Islet of Langerhans (tissue), 1 donor: Measurements from ENCODE around the gene SEC61A2.

Experiments used
- FAIRE-seq: peaks from one replicate; lab custom pipeline; 2011; peaks lifted over from hg19 to GRCh38; lab: Jason Lieb, UNC

The SEC61A2 gene

DNA sequence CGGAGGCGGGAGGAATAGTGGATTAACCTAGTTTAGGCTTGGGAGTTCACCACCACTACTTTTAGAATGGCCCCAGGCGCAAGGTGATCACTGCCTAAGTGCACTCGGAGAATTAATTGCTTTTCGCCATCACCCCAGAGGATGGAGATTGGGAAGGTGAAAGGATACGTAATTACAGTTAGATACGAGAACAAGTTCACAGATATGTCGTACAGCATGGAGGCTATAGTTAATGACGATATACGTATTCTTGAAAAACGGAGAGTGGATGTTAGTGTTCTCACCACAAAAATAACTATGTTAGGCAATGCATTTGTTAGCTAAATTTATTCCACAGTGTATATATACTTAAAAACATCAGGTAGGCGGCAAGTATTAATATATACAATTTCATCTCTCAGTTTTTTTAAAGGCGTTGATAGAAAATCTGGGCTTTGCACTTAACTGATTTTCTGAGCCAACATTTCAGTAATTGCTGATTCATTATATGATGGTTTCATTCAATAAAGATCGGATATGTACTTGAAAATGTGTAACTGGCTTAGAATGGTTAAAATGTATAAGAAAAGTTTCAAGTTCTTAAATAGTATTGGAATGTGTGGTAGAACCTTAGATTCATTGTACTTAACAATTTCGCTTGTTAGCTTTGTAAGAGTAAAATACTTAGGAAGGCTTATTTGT lies 67.2 kb downstream of the SEC61A2 start:
- no peak for FAIRE-seq

DNA sequence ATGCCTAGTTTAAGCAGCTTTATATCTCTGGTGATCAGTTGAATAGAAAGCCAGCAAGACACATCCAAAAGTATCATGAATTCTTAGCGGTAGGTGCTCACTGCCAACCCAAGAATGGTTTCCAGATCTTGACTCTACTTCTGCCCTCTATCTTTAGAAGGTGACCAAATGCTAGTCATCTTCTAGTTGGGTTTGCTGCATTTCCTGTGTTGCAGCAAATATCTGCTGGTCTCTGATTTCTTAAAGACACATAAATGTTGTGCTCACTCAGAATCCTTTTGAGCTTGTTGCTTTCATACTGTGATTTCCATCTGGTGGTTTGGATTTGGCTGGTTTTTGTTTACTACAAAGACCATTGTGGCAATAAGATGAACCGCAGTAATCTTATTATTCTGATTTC lies 68.7 kb downstream of the SEC61A2 start:
- FAIRE-seq: no peak

DNA sequence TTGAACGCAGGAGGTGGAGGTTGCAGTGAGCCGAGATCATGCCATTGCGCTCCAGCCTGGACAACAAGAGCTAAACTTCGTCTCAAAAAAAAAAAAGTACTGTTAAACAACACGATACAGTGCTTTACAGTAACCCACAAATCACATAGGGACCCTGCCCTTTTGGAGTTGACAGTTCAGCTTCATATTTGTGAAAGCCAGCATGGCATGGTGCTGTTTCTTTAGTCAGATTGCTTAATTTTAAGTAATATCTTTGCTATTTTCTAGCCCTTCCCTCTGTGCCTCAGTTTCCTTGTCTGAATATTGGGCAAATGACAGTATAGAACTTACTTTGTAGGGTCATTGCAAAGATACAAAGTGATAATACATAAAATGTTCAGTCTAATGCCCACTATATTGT lies 71.4 kb downstream of the SEC61A2 start:
- no peak for FAIRE-seq

DNA sequence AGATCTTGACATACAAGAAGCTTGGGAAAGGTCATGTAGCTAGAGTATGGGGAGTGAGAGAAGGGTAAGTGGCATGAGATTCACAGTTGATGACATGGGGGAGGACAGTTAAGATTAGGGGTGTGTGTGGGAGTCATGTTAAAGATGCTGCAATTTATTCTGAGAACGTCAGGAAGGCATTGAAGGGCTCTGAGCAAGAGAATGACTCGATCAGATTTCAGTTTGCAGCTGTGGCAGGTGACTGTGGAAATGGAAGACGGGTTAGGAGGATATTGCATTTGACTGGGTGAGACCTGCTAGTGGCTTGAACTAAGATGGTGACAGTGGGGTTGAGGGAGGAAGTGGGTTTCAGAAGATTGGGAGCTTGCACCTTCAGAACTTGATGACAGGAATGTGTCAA lies 72.1 kb downstream of the SEC61A2 start:
- FAIRE-seq: no peak

DNA sequence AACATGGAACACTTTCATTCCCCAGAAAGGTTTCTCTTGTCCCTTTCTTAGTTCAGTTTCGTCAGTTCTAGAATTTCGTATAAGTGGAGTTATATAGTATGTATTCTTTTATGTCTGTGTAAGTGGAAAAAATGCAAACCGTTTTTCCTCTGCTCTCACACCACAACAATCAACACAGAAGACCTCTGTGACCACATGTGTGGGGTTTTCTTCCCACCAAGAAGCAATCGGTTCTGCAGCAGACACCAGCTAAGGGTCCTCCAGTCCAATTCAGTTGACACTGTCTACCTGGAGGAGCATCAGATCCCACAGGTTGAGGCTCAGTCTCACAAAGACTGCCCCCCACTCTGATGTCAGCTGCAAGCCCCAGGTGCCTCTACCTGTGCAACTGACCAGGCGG lies 72.7 kb downstream of the SEC61A2 start:
- FAIRE-seq: no peak

DNA sequence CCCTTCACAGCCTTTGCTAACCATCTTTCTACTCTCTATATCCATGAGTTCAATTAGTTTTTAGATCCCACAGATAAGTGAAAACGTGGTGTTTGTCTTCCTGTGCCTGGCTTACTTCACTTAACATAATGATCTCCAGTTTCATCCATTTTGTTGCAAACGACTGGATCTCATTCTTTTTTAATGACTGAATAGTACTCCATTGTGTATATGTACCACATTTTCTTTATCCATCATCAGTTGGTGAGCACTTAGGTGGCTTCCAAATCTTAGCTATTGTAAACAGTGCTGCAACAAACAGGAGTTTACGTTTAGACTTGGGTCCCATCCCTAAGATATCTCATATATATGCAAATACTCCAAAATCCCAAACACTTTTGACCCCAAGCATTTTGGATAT lies 75.6 kb downstream of the SEC61A2 start:
- no peak for FAIRE-seq

DNA sequence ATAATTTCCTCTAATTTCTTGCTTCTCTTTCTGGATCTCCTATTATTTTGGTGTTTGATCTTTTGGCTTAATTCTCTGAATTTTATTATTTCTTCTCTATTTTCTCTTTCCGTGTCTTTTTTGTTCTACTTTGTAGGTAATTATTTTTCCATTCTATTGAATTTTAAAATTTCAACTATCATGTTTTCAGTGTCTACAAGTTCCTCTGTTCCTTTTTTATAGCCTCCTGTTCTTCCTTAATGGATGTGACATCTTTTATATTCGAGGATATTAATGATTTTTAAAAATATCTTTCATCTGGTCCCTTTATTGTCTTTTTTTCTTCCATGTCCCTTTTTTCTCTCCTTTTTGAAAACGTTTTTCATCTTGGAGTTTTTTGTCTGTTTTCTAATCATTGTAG lies 77.6 kb downstream of the SEC61A2 start:
- no peak for FAIRE-seq

DNA sequence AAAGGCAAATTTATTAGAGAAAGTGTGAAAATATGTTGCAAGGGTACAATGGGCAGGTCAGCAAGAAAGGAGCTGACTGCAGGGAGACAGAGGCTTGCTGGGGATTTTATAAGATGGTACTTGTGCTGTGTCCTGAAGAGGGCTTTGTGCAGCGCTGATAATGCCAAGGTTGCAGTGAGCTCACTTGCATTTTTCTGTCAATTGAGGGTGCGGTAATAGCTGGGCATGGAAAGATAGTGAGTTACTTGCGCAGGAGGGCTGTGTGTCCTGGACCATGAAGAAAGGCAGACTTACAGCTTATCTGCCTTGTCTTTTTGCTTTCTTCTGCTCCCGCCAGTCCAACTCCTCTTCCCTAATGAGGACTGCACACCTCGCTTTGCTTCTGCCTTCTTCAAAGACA lies 79.0 kb downstream of the SEC61A2 start:
- no peak for FAIRE-seq

DNA sequence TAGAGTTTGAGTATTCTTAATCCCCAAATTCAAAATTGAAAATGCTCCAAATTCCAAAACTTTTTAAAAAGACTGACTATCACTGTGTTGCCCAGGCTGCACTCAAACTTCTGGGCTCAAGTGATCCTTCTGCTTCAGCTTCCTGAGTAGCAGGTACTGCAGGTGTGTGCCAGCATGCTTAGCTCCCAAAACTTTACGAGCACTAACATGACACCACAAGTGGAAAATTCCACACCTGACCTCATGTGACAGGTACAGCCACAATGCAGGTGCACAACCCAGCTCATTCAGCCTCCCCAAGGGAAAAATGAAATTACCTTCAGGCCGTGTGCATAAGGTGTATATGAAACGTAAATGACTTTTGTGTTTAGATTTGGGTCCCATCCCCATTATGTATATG lies 83.0 kb downstream of the SEC61A2 start:
- no peak for FAIRE-seq

DNA sequence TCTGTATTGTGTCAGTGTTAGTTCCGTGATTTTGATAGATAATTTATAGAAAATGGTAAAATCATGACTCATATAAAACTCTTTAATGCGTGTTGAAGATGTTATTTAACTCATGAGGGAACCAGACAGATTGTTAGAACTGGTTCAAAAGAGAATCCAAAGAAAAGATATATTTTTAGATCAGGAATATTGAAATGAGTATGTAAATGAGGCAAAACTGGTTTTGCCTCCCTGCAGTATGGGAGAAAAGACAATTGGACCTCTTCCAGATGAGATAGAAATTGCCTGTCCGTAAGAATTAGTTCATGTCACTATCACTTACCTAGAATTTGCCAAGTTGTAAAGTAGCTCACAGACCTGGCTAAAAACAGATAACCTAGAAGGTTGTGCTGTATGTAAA lies 84.1 kb downstream of the SEC61A2 start:
- no peak for FAIRE-seq

DNA sequence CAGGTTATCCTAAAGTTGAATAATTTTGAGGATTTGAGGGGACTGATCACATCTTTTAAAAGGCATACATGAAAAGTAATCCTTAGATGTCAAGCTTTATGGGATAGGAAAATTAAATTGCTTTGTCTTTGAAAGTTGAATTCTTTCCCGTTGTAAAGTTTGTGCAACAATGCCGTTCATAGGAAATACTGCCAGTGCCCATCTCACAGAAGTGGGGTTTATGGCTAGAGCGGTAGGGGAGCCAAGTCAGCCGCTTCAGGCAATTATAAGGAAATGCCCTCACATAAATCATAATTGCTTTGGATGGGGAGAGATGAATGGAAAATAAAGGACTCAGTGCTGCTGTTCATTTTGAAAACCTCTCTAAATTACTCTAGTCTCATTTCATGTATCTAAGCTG lies 84.6 kb downstream of the SEC61A2 start:
- no peak for FAIRE-seq

DNA sequence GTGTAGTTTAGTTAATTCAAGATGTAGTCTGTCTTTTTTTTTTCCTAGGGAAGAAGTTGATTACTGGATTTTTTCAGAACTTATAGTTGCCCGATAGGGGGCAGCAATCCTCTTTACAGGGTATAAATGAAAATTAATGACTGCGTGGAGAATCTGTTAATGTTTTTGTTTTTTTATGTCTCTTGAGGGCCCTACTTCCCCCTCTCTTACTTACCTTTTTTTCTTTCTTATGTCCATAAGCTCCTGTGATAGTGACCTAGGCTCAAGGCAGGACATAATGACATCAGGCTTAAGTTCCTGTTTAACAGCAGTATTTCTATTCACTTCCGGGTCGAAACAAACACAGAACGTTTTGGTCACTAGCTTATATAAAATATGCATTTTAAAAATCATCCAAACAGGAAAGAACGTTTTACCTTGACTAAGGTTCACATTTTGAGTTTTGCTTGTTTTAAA lies 85.3 kb downstream of the SEC61A2 start:
- peak; percentile 93 for FAIRE-seq
